Measurements from ENCODE around the gene STK40.

DNA sequence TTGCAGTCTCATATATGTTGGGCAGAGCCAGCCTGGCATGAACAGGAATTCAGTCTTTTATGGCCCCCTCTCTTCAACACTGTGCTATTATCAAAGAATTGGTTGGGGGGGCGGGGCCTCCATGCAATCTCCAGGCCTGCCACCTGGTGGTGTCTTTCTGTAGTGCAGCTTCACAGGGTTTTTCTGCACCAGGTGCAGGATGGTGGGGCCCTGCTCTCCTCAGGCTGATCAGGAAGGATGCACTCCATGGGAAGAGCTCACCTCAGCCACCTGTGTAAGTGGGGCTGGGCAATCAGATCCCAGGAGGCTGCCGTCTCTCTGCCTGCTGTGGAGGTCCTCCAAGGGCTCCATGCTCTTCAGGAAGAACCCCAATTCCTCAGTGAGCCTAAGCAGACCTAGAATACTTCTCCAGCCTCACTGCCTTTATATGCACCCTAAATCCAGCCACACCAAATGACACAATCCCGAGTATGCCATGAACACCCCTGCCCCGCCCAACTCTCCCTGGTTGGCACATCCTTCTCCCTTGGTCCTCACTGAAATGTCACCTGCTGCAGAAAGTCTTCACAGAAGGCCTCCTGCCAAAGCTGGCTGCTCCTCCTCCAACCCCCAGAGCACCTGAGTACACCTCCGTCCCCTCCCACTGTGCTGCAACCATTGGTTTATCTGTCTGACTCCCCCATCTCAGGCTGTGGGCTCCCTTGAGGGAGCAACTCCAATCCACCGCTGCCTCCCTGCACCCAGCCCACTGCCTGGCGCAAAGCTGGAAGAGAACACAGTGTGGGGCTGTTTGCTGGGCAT is 16.5 kb downstream of the STK40 start:
- TF ChIP-seq POLR2A (IDR thresholded peaks at IDR 0.05) (no peak), POLR2AphosphoS5 (IDR thresholded peaks at IDR 0.05) (peak; percentile 63)
- TF ChIP-seq, protein P1, sequence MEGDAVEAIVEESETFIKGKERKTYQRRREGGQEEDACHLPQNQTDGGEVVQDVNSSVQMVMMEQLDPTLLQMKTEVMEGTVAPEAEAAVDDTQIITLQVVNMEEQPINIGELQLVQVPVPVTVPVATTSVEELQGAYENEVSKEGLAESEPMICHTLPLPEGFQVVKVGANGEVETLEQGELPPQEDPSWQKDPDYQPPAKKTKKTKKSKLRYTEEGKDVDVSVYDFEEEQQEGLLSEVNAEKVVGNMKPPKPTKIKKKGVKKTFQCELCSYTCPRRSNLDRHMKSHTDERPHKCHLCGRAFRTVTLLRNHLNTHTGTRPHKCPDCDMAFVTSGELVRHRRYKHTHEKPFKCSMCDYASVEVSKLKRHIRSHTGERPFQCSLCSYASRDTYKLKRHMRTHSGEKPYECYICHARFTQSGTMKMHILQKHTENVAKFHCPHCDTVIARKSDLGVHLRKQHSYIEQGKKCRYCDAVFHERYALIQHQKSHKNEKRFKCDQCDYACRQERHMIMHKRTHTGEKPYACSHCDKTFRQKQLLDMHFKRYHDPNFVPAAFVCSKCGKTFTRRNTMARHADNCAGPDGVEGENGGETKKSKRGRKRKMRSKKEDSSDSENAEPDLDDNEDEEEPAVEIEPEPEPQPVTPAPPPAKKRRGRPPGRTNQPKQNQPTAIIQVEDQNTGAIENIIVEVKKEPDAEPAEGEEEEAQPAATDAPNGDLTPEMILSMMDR (IDR thresholded peaks at IDR 0.05), result peak; percentile 91 to 97 (median 92)
